ENCODE results near the gene RFK. TPM values are rescaled to one million over a fixed set of nuclear protein-coding genes. Genes with fewer than 3 reads are reported as not detected.

RFK gene
- total RNA-seq, 2 donors from 2014 or later: 16.5 to 17.4 TPM

DNA sequence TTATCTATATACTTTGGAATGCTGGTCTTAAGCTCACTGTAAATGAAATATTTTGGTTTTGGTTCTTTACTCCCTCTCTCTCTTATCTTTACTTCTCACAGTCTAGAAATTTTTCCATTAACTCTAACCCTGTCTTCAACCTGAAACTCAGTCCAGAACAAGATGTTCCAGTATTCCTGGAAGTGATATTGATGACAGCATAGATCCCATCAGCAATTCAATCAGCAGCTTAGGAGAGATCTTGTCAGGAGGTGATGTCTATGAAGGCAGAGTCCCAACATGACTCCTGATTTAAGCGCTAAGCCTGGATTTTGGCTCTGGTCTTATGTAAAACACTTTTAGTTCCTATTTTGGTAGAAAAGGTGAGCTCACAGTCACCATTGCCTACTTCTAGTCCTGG is 52.6 kb downstream of the RFK start:
- no peak overlapping the region for H3K4me3 Mint-ChIP-seq
- no peaks in the 10 kb centered on the region for H3K27me3 Mint-ChIP-seq (ENCODE audit: insufficient read depth)
- H3K9me3 ChIP-seq (ENCODE audit: control insufficient read depth, low read length): no peaks in the 10 kb centered on the region
- H3K4me1 ChIP-seq (ENCODE audit: control insufficient read depth, insufficient read depth, low read length): no peaks in the 10 kb centered on the region
- no peaks in the 10 kb centered on the region for H3K9me3 Mint-ChIP-seq
- H3K36me3 Mint-ChIP-seq (ENCODE audit: low read depth): no peaks in the 10 kb centered on the region
- H3K9ac ChIP-seq (ENCODE audit: extremely low read depth, low read length, poor library complexity, severe bottlenecking): no peak overlapping the region
- no peaks in the 10 kb centered on the region for H3K36me3 ChIP-seq (ENCODE audit: control insufficient read depth, insufficient read depth, low read length)
- no peak overlapping the region for H3K27ac ChIP-seq (ENCODE audit: low read depth, low read length)
- no peak for DNase-seq
- no peaks in the 10 kb centered on the region for H3K4me1 Mint-ChIP-seq
- TF ChIP-seq, protein P1, sequence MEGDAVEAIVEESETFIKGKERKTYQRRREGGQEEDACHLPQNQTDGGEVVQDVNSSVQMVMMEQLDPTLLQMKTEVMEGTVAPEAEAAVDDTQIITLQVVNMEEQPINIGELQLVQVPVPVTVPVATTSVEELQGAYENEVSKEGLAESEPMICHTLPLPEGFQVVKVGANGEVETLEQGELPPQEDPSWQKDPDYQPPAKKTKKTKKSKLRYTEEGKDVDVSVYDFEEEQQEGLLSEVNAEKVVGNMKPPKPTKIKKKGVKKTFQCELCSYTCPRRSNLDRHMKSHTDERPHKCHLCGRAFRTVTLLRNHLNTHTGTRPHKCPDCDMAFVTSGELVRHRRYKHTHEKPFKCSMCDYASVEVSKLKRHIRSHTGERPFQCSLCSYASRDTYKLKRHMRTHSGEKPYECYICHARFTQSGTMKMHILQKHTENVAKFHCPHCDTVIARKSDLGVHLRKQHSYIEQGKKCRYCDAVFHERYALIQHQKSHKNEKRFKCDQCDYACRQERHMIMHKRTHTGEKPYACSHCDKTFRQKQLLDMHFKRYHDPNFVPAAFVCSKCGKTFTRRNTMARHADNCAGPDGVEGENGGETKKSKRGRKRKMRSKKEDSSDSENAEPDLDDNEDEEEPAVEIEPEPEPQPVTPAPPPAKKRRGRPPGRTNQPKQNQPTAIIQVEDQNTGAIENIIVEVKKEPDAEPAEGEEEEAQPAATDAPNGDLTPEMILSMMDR (conservative IDR thresholded peaks at IDR 0.05): no peak
- H3K27me3 ChIP-seq (ENCODE audit: control insufficient read depth, insufficient read depth, low read length, poor library complexity, severe bottlenecking): no peaks in the 10 kb centered on the region
- H3K4me3 ChIP-seq (ENCODE audit: low read length): no peak overlapping the region
- no peak overlapping the region for H3K27ac Mint-ChIP-seq
- WGBS, 2 experiments (ENCODE audit: insufficient coverage in 1 of 2, insufficient read length in 1 of 2): 100% methylated on average over 1 of the region's 1 CpG

DNA sequence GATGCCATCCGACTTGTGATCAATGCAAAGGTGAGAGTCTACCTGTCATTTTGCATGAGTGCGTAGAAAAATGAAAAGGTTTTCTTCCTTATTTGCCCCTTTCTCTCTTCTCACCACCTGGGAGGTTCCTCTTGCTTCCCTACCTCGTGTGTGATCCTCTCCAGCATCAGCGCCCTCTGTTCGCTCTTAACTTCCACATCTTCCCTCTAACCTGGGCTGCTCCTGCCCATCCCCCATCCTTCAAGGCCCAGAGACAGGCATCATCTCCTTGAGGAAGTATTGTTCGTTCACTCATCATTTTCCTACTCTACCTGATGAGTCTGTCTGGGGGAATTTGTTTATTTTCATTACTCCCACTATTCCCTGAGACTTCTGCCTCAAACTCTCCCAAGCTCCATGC is 55.8 kb downstream of the RFK start:
- Histone ChIP-seq H3K4me3 (ENCODE audit: low read length) (no peak overlapping the region), H3K27ac (ENCODE audit: low read depth, low read length) (no peak overlapping the region), H3K9ac (ENCODE audit: extremely low read depth, low read length, poor library complexity, severe bottlenecking) (no peak overlapping the region), H3K4me1 (ENCODE audit: control insufficient read depth, insufficient read depth, low read length) (peaks cover 4% of the 10 kb centered on the region), H3K27me3 (ENCODE audit: control insufficient read depth, insufficient read depth, low read length, poor library complexity, severe bottlenecking) (no peaks in the 10 kb centered on the region), H3K36me3 (ENCODE audit: control insufficient read depth, insufficient read depth, low read length) (no peaks in the 10 kb centered on the region), H3K9me3 (ENCODE audit: control insufficient read depth, low read length) (no peaks in the 10 kb centered on the region)
- Mint-ChIP-seq H3K4me3 (no peak overlapping the region), H3K27me3 (ENCODE audit: insufficient read depth) (no peaks in the 10 kb centered on the region), H3K9me3 (no peaks in the 10 kb centered on the region), H3K4me1 (peaks cover 5% of the 10 kb centered on the region), H3K27ac (no peak overlapping the region), H3K36me3 (ENCODE audit: low read depth) (no peaks in the 10 kb centered on the region)
- TF ChIP-seq, protein P1 (conservative IDR thresholded peaks at IDR 0.05): no peak
- no peak for DNase-seq
- 77 to 80% methylated on average over 4 to 5 of the region's 6 CpGs for WGBS, 2 experiments (ENCODE audit: insufficient coverage in 1 of 2, insufficient read length in 1 of 2)

DNA sequence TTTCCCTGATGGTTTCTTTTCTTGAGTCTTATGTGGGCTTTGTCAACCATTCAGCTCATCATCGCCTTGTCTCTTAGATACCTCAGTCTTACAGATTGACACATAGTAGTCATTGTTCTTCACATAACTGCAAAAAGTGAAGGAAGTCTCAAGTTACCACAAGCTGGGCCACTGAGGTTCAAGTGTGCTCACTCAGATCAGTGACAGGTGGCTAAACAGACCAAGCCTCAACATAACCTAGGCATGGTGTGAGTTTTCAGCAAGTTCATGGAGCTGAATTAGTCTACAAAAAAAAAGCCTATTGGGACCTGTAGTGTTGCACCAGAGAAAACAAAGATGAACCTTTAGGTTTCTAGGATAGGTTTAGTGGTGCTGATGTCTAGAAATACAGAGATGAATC is 58.2 kb downstream of the RFK start:
- H3K36me3 ChIP-seq (ENCODE audit: control insufficient read depth, insufficient read depth, low read length): no peaks in the 10 kb centered on the region
- H3K4me3 ChIP-seq (ENCODE audit: low read length): no peak overlapping the region
- H3K4me1 ChIP-seq (ENCODE audit: control insufficient read depth, insufficient read depth, low read length): peaks cover 4% of the 10 kb centered on the region
- DNase-seq: peak; percentile 16
- TF ChIP-seq, protein P1 (conservative IDR thresholded peaks at IDR 0.05): no peak
- peaks cover 2% of the 10 kb centered on the region for H3K9me3 Mint-ChIP-seq
- no peak overlapping the region for H3K27ac Mint-ChIP-seq
- WGBS, 2 experiments (ENCODE audit: insufficient coverage in 1 of 2, insufficient read length in 1 of 2): 96% methylated on average over 1 of the region's 1 CpG; no CpG with 5 or more reads in 1 of the 2 experiments
- H3K27me3 Mint-ChIP-seq (ENCODE audit: insufficient read depth): peaks cover 5% of the 10 kb centered on the region
- no peak overlapping the region for H3K9ac ChIP-seq (ENCODE audit: extremely low read depth, low read length, poor library complexity, severe bottlenecking)
- no peak overlapping the region for H3K4me3 Mint-ChIP-seq
- H3K27ac ChIP-seq (ENCODE audit: low read depth, low read length): no peak overlapping the region
- H3K4me1 Mint-ChIP-seq: peaks cover 5% of the 10 kb centered on the region
- H3K9me3 ChIP-seq (ENCODE audit: control insufficient read depth, low read length): peaks cover 5% of the 10 kb centered on the region
- H3K36me3 Mint-ChIP-seq (ENCODE audit: low read depth): no peaks in the 10 kb centered on the region
- H3K27me3 ChIP-seq (ENCODE audit: control insufficient read depth, insufficient read depth, low read length, poor library complexity, severe bottlenecking): no peaks in the 10 kb centered on the region

Other genes starting within 250 kb of the RFK start
- gene GCNT1, start 64.8 kb upstream of the RFK start, total RNA-seq: 10 to 100 TPM; 70.6 to 76.1 TPM

Data from endodermal cell (in vitro differentiated cells).